H1 (cell line): ENCODE results near the gene TMEM272.

Source experiments
- EP300 ChIP-seq, 2 experiments: IDR thresholded peaks; 1 replicate in 1 of 2; 2 replicates in 1 of 2; pipeline ENCODE4 v1.6.1; 2011 to 2012; ENCODE audit warnings: low read depth in 2 of 2, low read length in 2 of 2, mild to moderate bottlenecking in 2 of 2, borderline replicate concordance in 1 of 2, inconsistent platforms in 1 of 2, moderate library complexity in 1 of 2
- EZH2 ChIP-seq: fragments of 200-600 bp; sonication (generic); IDR thresholded peaks from 2 replicates; pipeline ENCODE4 v1.7.1; 2012; ENCODE audit warnings: low read depth, mild to moderate bottlenecking, moderate library complexity, low read length, inconsistent platforms; ENCODE audit not compliant: severe bottlenecking
- GTF2F1 ChIP-seq: IDR thresholded peaks from 2 replicates; pipeline ENCODE4 v1.6.1; 2012; ENCODE audit warnings: low read depth, low read length, improper control_type of control experiment, borderline replicate concordance
- POLR2A ChIP-seq, 2 experiments: IDR thresholded peaks; 1 replicate in 1 of 2; 2 replicates in 1 of 2; pipeline ENCODE4 v1.6.1; 2011; ENCODE audit warnings: low read depth in 2 of 2, low read length in 2 of 2, mild to moderate bottlenecking in 2 of 2; ENCODE audit errors: control extremely low read depth in 1 of 2
- POLR2AphosphoS5 ChIP-seq: IDR thresholded peaks from 2 replicates; pipeline ENCODE4 v1.6.1; 2011; ENCODE audit warnings: low read depth, low read length
- SP4 ChIP-seq: IDR thresholded peaks from 2 replicates; pipeline ENCODE4 v1.6.1; 2012; ENCODE audit warnings: low read length, inconsistent platforms
- TF ChIP-seq, protein P1 (sequence below), 3 experiments: IDR thresholded peaks; 1 replicate in 2 of 3; 2 replicates in 1 of 3; pipeline versions ENCODE4 v1.5.1 to v1.6.1; 2011; ENCODE audit warnings: low read length in 3 of 3, mild to moderate bottlenecking in 3 of 3, inconsistent platforms in 2 of 3, low read depth in 1 of 3, moderate library complexity in 1 of 3; ENCODE audit not compliant: insufficient read depth in 1 of 3; ENCODE audit errors: control extremely low read depth in 1 of 3

- no peak for TF ChIP-seq EZH2
- no peak for TF ChIP-seq SP4
- TF ChIP-seq, protein P1, sequence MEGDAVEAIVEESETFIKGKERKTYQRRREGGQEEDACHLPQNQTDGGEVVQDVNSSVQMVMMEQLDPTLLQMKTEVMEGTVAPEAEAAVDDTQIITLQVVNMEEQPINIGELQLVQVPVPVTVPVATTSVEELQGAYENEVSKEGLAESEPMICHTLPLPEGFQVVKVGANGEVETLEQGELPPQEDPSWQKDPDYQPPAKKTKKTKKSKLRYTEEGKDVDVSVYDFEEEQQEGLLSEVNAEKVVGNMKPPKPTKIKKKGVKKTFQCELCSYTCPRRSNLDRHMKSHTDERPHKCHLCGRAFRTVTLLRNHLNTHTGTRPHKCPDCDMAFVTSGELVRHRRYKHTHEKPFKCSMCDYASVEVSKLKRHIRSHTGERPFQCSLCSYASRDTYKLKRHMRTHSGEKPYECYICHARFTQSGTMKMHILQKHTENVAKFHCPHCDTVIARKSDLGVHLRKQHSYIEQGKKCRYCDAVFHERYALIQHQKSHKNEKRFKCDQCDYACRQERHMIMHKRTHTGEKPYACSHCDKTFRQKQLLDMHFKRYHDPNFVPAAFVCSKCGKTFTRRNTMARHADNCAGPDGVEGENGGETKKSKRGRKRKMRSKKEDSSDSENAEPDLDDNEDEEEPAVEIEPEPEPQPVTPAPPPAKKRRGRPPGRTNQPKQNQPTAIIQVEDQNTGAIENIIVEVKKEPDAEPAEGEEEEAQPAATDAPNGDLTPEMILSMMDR (IDR thresholded peaks at IDR 0.05; ENCODE audit: control extremely low read depth in 1 of 3, insufficient read depth in 1 of 3, low read depth in 1 of 3, low read length in 3 of 3) = no peak
- TF ChIP-seq EP300 (IDR thresholded peaks at IDR 0.05; ENCODE audit: borderline replicate concordance in 1 of 2, low read depth in 2 of 2, low read length in 2 of 2) = no peak
- TF ChIP-seq POLR2A (IDR thresholded peaks at IDR 0.05; ENCODE audit: control extremely low read depth in 1 of 2, low read depth in 2 of 2, low read length in 2 of 2) = no peak
- no peak for TF ChIP-seq GTF2F1
- no peak for TF ChIP-seq POLR2AphosphoS5
Measured at GRCh38 chr13:51873117-51873798, 28.3 kb upstream of the TMEM272 start.
